B cell (primary cell): ENCODE measurements around the gene COX20. TPM values are rescaled to one million over a fixed set of nuclear protein-coding genes. Genes with fewer than 3 reads are reported as not detected.

Experiments
- ATAC-seq: fragments of 200-7000 bp; cut with Tn5 transposase; one replicate; pipeline ENCODE4 v1.10.0; 2021; ENCODE audit warnings: low read depth, mild to moderate bottlenecking, moderate number of reproducible peaks, moderate library complexity
- CTCF ChIA-PET: fragments of 350-600 bp; sonication (Branson Sonifier 250); formaldehyde crosslinking; loops from one replicate; lab custom pipeline; 2021; ENCODE audit warnings: antibody characterized with exemption, inconsistent platforms; lab: Charles Lee
- POLR2A ChIA-PET: fragments of 350-600 bp; sonication (Branson Sonifier 250); formaldehyde crosslinking; loops from one replicate; lab custom pipeline; 2021; ENCODE audit warnings: antibody characterized with exemption; lab: Charles Lee
- DNase-seq: peaks from one replicate; pipeline ENCODE4 v3.0.0; 2013
- H2AFZ ChIP-seq: 2 replicates; pipeline ENCODE4 v1.6.1; 2012; ENCODE audit warnings: mild to moderate bottlenecking, low read depth, low read length; ENCODE audit not compliant: insufficient read depth, poor library complexity, severe bottlenecking
- H3K27ac ChIP-seq, 2 donors: 1 replicate in 1 of 2; 2 replicates in 1 of 2; pipeline ENCODE4 v1.5.1; 2012 to 2013; ENCODE audit warnings: low read length in 2 of 2, mild to moderate bottlenecking in 2 of 2, moderate library complexity in 1 of 2
- H3K27me3 ChIP-seq, 4 experiments: fragments of 200-600 bp in 1 of 4; sonication (generic) in 1 of 4; replicated peaks in 1 of 4; 1 replicate in 2 of 4; 2 replicates in 2 of 4; pipeline versions ENCODE4 v1.6.1 to v1.7.0; 2013 to 2016; ENCODE audit warnings: low read length in 3 of 4, mild to moderate bottlenecking in 2 of 4, mixed read lengths in 1 of 4, moderate library complexity in 1 of 4; ENCODE audit not compliant: insufficient read depth in 4 of 4, control insufficient read depth in 3 of 4; ENCODE audit errors: control extremely low read depth in 1 of 4
- H3K36me3 ChIP-seq, 2 experiments: replicated peaks in 1 of 2; 1 replicate in 1 of 2; 2 replicates in 1 of 2; pipeline versions ENCODE4 v1.6.1 to v1.7.1; 2013; ENCODE audit warnings: low read length in 1 of 2; ENCODE audit not compliant: insufficient read depth in 2 of 2, control insufficient read depth in 1 of 2; ENCODE audit errors: control extremely low read depth in 1 of 2, extremely low read depth in 1 of 2
- H3K4me1 ChIP-seq, 2 donors: fragments of 200-600 bp in 1 of 2; sonication (generic) in 1 of 2; 1 replicate in 1 of 2; 2 replicates in 1 of 2; pipeline versions ENCODE4 v1.5.1 to v1.6.1; 2013 to 2017; ENCODE audit warnings: low read length in 2 of 2; ENCODE audit not compliant: control insufficient read depth in 2 of 2, insufficient read depth in 2 of 2
- H3K4me2 ChIP-seq: replicated peaks from 2 replicates; pipeline ENCODE3; 2012; ENCODE audit warnings: mild to moderate bottlenecking, low read depth, low read length; ENCODE audit not compliant: poor library complexity, severe bottlenecking
- H3K4me3 ChIP-seq, 5 experiments: fragments of 200-600 bp in 1 of 5; sonication (generic) in 1 of 5; 1 replicate in 3 of 5; 2 replicates in 2 of 5; pipeline versions ENCODE4 v1.5.1 to v1.7.0; 2011 to 2016; ENCODE audit warnings: low read length in 4 of 5, mild to moderate bottlenecking in 4 of 5, low read depth in 2 of 5, control low read depth in 1 of 5, moderate library complexity in 1 of 5; ENCODE audit not compliant: insufficient read depth in 1 of 5; ENCODE audit errors: control extremely low read depth in 1 of 5, extremely low read depth in 1 of 5
- H3K79me2 ChIP-seq: fragments of 200-600 bp; sonication (generic); one replicate; pipeline ENCODE4 v1.6.0; 2016; ENCODE audit warnings: low read length; ENCODE audit not compliant: control insufficient read depth, insufficient read depth
- H3K9ac ChIP-seq: fragments of 200-600 bp; sonication (generic); 2 replicates; pipeline ENCODE4 v1.6.1; 2017; ENCODE audit warnings: mild to moderate bottlenecking, low read length, moderate library complexity
- H3K9me3 ChIP-seq, 3 donors: one replicate each; pipeline versions ENCODE4 v1.6.1 to v1.7.1; 2013; ENCODE audit warnings: low read length in 2 of 3; ENCODE audit not compliant: control insufficient read depth in 2 of 3, insufficient read depth in 1 of 3; ENCODE audit errors: control extremely low read depth in 1 of 3
- H4K20me1 ChIP-seq: 2 replicates; pipeline ENCODE4 v1.6.0; 2012; ENCODE audit warnings: mild to moderate bottlenecking, low read length; ENCODE audit not compliant: insufficient read depth, control insufficient read depth, poor library complexity, severe bottlenecking
- H3K27ac Mint-ChIP-seq: one replicate; pipeline ENCODE4 v1.8.0; 2021; ENCODE audit warnings: mixed read lengths
- H3K27me3 Mint-ChIP-seq: one replicate; pipeline ENCODE4 v1.8.0; 2021; ENCODE audit warnings: mixed read lengths
- H3K4me1 Mint-ChIP-seq: one replicate; pipeline ENCODE4 v1.8.0; 2021; ENCODE audit warnings: mixed read lengths
- H3K4me3 Mint-ChIP-seq: one replicate; pipeline ENCODE4 v1.8.0; 2021; ENCODE audit warnings: mixed read lengths
- H3K9me3 Mint-ChIP-seq: one replicate; pipeline ENCODE4 v1.8.0; 2022; ENCODE audit warnings: mixed read lengths; ENCODE audit not compliant: insufficient read depth
- EZH2 ChIP-seq: IDR thresholded peaks from 2 replicates; pipeline ENCODE4 v1.6.1; 2012; ENCODE audit warnings: borderline replicate concordance, low read depth, mild to moderate bottlenecking, moderate library complexity, low read length; ENCODE audit not compliant: insufficient read depth, poor library complexity, severe bottlenecking
- WGBS: methylation state at CpG from one replicate; pipeline ENCODE4 v1.1.5; 2013; ENCODE audit warnings: missing lambda C conversion rate; ENCODE audit not compliant: insufficient coverage; 5-methylcytosine and 5-hydroxymethylcytosine counted together
- intact Hi-C: fragments of 100-400 bp; cut with micrococcal nuclease; formaldehyde crosslinking; loops from one replicate; pipeline ENCODE4 v1.10.0; 2022
- polyA plus RNA-seq: library from polyadenylated mRNA; depleted of rRNA; stranded (reverse); fragments of >200 nt; gene quantifications from 2 replicates; pipeline ENCODE4 v1.2.3, GENCODE V29; 2012
- total RNA-seq, 2 donors: library from RNA; stranded (reverse); fragments of 120-200 nt in 1 of 2; gene quantifications; 1 replicate in 1 of 2; 2 replicates in 1 of 2; pipeline versions ENCODE4 v1.2.3 to v1.2.4, GENCODE V29; 2013 to 2022
- TF ChIP-seq, protein P1 (sequence below): fragments of 200-600 bp; IDR thresholded peaks from one replicate; pipeline ENCODE4 v1.8.0; 2022; ENCODE audit warnings: antibody characterized with exemption, mild to moderate bottlenecking

The COX20 gene
- total and polyA plus RNA-seq, 2 donors (not counting 1 experiment from before 2014, with no cell fraction given) = 24.7 to 35.7 TPM

DNA sequence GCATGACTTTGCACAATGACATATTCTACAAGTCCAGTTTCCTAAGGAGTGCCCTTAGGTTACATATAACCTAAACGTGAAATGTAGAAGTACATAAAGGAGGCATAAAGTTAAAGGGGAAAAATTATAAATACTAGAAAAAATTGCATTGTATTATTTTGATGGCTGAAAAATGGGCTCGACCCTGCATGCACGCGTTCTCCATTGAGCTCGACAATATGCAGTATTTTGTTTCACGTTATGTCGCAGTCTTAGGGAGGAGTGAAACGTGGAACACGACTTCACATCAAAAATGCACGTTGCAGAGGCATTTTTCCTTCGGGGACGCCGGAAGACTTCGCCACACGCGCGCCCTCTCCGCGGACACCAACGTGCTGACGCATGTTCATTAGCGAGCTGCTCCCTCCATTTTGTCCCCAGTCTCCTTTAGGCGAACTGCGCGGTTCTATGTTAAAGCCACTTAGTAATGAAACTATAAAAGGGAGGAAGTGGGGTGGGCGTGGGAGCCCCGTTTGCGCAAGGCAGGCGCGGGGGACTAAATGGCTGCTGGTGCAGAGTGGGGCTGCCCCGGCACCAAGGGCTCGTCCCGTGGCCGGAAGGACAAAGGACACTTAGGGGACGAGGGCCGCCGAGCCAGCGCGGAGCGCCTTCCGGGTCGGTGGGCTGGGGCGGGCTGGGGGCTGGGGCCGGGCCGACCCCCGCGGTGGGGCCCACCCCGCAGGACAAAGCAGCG lies 749 bp upstream of the COX20 start:
- no peak for TF ChIP-seq EZH2
- TF ChIP-seq, protein P1, sequence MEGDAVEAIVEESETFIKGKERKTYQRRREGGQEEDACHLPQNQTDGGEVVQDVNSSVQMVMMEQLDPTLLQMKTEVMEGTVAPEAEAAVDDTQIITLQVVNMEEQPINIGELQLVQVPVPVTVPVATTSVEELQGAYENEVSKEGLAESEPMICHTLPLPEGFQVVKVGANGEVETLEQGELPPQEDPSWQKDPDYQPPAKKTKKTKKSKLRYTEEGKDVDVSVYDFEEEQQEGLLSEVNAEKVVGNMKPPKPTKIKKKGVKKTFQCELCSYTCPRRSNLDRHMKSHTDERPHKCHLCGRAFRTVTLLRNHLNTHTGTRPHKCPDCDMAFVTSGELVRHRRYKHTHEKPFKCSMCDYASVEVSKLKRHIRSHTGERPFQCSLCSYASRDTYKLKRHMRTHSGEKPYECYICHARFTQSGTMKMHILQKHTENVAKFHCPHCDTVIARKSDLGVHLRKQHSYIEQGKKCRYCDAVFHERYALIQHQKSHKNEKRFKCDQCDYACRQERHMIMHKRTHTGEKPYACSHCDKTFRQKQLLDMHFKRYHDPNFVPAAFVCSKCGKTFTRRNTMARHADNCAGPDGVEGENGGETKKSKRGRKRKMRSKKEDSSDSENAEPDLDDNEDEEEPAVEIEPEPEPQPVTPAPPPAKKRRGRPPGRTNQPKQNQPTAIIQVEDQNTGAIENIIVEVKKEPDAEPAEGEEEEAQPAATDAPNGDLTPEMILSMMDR = no peak
- ATAC-seq (peak; percentile 70), DNase-seq (peak; percentile 97)
- Histone ChIP-seq H3K4me1 (peaks cover 21 to 27% of the 10 kb centered on the region in 2 donors), H3K27ac (peak overlapping the region; percentile 97), H2AFZ (peak overlapping the region; percentile 91), H3K27me3 (no peaks in the 10 kb centered on the region), H3K36me3 (no peaks in the 10 kb centered on the region), H4K20me1 (no peaks in the 10 kb centered on the region), H3K79me2 (peaks cover 21% of the 10 kb centered on the region), H3K4me2 (peak overlapping the region; percentile 75), H3K9ac (peak overlapping the region; percentile 93), H3K4me3 (peak overlapping the region; percentile 89 to 98 (median 94)), H3K9me3 (no peaks in the 10 kb centered on the region)
- WGBS = 0% methylated on average over 47 of the region's 49 CpGs
- CTCF ChIA-PET = interaction anchor here (0.7 to 6.4 kb wide), 11 partner anchors 10 to 231 kb away, joined by 3 to 70 read pairs (median 6); partner anchors contain the start of genes DESI2 and HNRNPU
- Mint-ChIP-seq H3K4me1 (peaks cover 53% of the 10 kb centered on the region), H3K4me3 (peak overlapping the region; percentile 100), H3K9me3 (no peaks in the 10 kb centered on the region), H3K27ac (peak overlapping the region; percentile 100), H3K27me3 (no peaks in the 10 kb centered on the region)
- POLR2A ChIA-PET = interaction anchor here (0.8 to 5.4 kb wide), 13 partner anchors 19 to 786 kb away, joined by 3 to 135 read pairs (median 6); partner anchors contain the start of genes CATSPERE, DESI2 and HNRNPU
- intact Hi-C loops = loop anchor here (1.0 to 10.0 kb wide), 5 partner anchors 30 to 790 kb away; partner anchors contain the start of gene HNRNPU

GRCh38 chr1:244836135-244836521 lies 670 bp downstream of the COX20 start:
- no peaks in the 10 kb centered on the region for H3K9me3 ChIP-seq
- H3K4me3 Mint-ChIP-seq = peak overlapping the region; percentile 100
- H3K4me3 ChIP-seq = peak overlapping the region; percentile 78 to 96 (median 92)
- H3K79me2 ChIP-seq = peaks cover 32% of the 10 kb centered on the region
- H3K4me1 ChIP-seq = peaks cover 21 to 27% of the 10 kb centered on the region in 2 donors
- POLR2A ChIA-PET = interaction anchor here (0.8 to 5.4 kb wide), 11 partner anchors 10 to 207 kb away, joined by 3 to 135 read pairs (median 4); partner anchors contain the start of gene HNRNPU
- CTCF ChIA-PET = interaction anchor here (0.6 to 6.4 kb wide), 10 partner anchors 8 to 232 kb away, joined by 3 to 70 read pairs (median 6); partner anchors contain the start of gene HNRNPU
- H3K27me3 ChIP-seq = no peaks in the 10 kb centered on the region
- peak overlapping the region; percentile 93 for H3K9ac ChIP-seq
- H3K27ac Mint-ChIP-seq = peak overlapping the region; percentile 100
- 24% methylated on average over 3 of the region's 7 CpGs for WGBS
- TF ChIP-seq, protein P1 = no peak
- no peak for TF ChIP-seq EZH2
- H2AFZ ChIP-seq = peak overlapping the region; percentile 91
- H3K9me3 Mint-ChIP-seq = no peaks in the 10 kb centered on the region
- H3K4me2 ChIP-seq = peak overlapping the region; percentile 75
- H3K27me3 Mint-ChIP-seq = no peaks in the 10 kb centered on the region
- peak overlapping the region; percentile 97 for H3K27ac ChIP-seq
- DNase-seq (no peak), ATAC-seq (no peak)
- H3K4me1 Mint-ChIP-seq = peaks cover 63% of the 10 kb centered on the region
- intact Hi-C loops = loop anchor here (1.0 to 10.0 kb wide), 2 partner anchors 35 to 791 kb away; no protein-coding TSS in a partner anchor
- no peaks in the 10 kb centered on the region for H4K20me1 ChIP-seq
- H3K36me3 ChIP-seq = peaks cover 0 to 9% of the 10 kb centered on the region in 2 experiments
